GM19324 (cell line): ENCODE measurements around the gene TBCA.
"Not testable (repeated sequence)": the region's sequence is repeated elsewhere in the genome, so short reads cannot be mapped to it uniquely, and the experiment has no call there.

ENCODE experiments used
- ATAC-seq: cut with Tn5 transposase; IDR thresholded peaks from one replicate; pipeline ENCODE4 v1.9.1; 2021; ENCODE audit warnings: mild to moderate bottlenecking, moderate library complexity; ENCODE audit not compliant: unreplicated experiment, low FRiP score

The TBCA gene

DNA sequence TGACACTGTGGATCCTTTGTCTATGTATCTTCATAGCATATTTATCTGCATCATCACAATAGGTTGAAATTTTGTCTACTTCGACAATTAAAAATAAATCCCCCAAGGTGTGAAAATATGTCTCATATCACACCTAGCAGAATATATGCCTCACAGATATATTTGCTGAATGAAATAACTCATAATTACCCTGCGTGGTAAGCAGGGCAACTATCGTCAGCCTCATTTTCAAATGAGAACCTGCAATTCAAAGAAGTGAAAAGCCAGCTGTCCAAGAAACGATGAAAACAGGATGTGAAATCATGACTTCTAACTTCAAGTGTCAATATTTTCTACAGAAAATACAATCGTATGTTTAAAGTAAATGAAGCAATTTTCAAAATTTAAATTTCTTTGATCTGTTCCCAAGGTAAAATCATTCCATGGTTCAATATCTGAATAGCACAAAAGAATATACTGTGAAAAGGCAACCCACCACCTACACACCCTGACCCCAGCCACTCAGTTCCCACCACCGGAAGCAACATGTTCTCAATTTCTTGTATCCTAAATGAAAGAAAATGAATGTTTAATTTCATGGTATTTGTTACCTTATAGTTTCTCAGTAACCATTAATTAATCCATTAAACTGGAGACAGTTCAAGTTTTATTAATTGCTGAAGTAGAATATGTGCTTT is 57.1 kb downstream of the TBCA start:
- no peak for ATAC-seq

DNA sequence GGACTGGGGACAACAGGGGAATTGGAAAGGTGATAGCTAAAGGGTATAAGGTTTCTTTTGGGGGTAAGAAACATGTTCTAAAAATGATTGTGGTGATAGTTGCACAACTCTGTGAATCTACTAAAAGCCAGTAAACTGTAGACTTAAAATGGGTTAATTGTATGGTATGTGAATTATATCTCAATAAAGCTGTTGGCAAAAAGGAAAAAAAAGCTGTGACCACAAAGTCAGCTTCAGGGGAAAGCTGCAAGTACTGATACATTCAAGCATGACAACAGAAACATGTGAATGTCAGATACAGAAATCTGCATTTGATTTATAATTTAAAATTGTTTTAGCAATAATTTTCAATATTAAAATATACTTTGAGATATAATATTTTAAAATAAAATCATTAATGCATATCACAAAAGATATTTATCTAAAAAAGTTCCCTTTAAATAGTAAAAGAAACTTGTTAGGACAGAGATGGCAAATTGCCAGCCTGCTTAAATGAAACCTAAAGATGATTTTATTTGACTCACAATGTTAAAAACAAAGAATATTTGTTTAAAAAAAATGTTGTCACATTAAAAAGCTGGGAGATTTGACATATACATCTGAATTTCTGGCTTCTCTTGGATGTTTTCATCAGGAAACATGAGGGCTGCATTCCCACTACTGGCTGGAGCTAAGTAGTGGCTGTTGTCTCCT is 66.0 kb downstream of the TBCA start:
- ATAC-seq: no peak

- ATAC-seq: no peak
These were observed 66.8 kb downstream of the TBCA start for GRCh38 chr5:77709340-77709739.

GRCh38 chr5:77707791-77708190 is 68.3 kb downstream of the TBCA start:
- no peak for ATAC-seq

DNA sequence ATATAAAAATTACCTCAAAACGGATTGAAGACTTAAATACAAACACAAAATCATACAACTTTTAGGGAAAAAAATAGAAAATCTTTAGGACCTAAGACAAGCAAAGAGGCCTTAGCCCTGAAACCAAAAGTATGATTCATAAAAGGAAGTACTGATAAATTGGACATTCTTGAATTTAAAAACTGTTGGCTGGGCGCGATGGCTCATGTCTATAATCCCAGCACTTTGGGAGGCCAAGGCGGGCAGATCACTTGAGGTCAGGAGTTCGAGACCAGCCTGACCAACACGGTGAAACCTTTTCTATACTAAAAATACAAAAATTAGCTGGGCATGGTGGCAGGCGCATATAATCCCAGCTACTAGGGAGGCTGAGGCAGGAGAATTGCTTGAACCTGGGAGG is 76.6 kb downstream of the TBCA start:
- not testable (repeated sequence) for ATAC-seq

GRCh38 chr5:77698920-77699319 is 77.2 kb downstream of the TBCA start:
- no peak for ATAC-seq

GRCh38 chr5:77697692-77698091 is 78.4 kb downstream of the TBCA start:
- ATAC-seq: no peak

DNA sequence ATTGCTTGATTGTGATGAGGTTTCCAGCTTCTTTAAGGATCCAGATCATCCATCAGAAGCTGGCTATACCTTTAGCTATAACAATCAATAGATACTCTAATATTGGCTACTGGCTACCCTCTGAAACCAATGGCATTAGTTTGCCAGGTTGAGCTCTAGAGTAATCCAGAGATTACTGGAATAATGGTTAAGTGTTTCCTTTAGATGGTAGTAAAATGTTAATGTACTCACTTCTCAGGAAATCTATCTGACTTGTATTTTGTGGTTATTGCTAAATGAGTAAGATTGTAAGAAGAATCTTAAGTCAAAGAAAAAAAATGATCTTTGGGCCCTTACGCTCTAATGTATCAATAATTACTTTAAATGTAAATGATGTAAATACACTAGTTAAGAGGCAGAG is 80.0 kb downstream of the TBCA start:
- no peak for ATAC-seq

- no peak for ATAC-seq
These were observed 82.2 kb downstream of the TBCA start for GRCh38 chr5:77693913-77694312.

- ATAC-seq: no peak
These were observed 92.9 kb downstream of the TBCA start for GRCh38 chr5:77683171-77683732.

GRCh38 chr5:77670526-77670925 is 105.6 kb downstream of the TBCA start:
- no peak for ATAC-seq

- no peak for ATAC-seq
These were observed 106.5 kb downstream of the TBCA start for GRCh38 chr5:77669677-77670076.

- ATAC-seq: no peak
These were observed 112.9 kb downstream of the TBCA start for GRCh38 chr5:77663090-77663863.

DNA sequence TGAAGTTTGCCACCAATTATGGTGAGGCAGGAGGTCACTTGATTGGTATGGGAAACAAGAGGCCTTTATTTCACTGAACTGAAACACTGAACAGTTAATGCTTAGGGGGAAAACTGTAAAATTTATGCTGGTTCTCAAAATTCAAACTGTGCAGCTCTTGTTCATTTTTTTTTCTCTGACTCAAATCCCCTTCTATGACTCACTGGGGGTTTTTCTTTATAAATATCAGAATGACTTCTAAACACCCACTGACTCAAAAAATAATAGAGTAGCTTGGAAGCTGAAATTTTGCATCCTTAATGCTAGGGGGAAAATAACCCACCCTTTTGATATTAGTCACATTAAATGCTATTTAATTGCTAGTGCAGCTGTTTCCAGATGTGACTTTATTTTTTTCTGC is 113.5 kb downstream of the TBCA start:
- no peak for ATAC-seq

GRCh38 chr5:77658662-77659061 is 117.5 kb downstream of the TBCA start:
- no peak for ATAC-seq

DNA sequence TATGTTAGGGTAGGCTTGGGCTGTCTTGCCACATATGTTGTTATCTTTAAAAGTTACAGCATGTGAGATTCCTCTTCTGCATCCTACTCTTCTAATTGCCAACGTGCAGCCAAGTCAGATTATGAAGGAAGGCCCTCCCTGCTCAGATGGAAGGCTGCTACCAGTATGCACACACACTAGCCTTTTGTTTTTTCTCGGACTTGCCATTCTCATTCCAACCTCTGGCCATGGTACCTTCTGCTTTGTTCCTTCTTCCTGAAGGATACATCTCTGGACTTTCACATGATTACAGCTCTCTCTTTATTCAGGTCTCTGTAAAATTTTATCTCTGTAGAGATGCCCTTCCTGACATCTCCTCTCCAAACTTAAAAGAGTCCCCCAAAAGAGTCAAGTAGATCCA is 124.8 kb downstream of the TBCA start:
- ATAC-seq: no peak

- ATAC-seq: no peak
These were observed 125.5 kb downstream of the TBCA start for GRCh38 chr5:77650686-77651085.

GRCh38 chr5:77649776-77650175 is 126.4 kb downstream of the TBCA start:
- ATAC-seq: no peak

- ATAC-seq: no peak
These were observed 130.0 kb downstream of the TBCA start for GRCh38 chr5:77645995-77646639.

GRCh38 chr5:77645158-77645994 is 130.8 kb downstream of the TBCA start:
- ATAC-seq: no peak
